GM12873 (cell line): ENCODE results near the gene TMPRSS12.

ENCODE experiments used
- TF ChIP-seq, protein P1 (sequence below): IDR thresholded peaks from 2 replicates; pipeline ENCODE4 v1.5.1; 2012; ENCODE audit warnings: low read depth, mild to moderate bottlenecking, moderate library complexity, low read length, control low read depth; ENCODE audit not compliant: insufficient read depth; ENCODE audit errors: missing control alignments

TMPRSS12 gene

DNA sequence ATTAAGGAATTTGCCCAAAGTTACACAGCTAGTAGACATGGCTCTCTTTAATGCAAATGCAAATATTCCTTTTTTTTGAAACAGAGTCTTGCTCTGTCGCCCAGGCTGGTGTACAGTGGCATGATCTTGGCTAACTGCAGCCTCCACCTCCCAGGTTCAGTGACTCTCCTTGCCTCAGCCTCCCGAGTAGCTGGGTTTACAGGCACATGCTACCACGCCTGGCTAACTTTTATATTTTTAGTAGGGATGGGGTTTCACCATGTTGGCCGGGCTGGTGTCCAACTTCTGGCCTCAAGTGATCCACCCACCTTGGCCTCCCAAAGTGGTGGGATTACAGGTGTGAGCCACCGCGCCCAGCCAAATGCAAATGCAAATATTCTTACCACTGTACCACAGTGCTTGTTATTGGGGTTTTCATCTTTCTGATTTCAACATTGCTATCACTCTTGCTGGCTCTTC, 85.1 kb downstream of the TMPRSS12 start:
- TF ChIP-seq, protein P1, sequence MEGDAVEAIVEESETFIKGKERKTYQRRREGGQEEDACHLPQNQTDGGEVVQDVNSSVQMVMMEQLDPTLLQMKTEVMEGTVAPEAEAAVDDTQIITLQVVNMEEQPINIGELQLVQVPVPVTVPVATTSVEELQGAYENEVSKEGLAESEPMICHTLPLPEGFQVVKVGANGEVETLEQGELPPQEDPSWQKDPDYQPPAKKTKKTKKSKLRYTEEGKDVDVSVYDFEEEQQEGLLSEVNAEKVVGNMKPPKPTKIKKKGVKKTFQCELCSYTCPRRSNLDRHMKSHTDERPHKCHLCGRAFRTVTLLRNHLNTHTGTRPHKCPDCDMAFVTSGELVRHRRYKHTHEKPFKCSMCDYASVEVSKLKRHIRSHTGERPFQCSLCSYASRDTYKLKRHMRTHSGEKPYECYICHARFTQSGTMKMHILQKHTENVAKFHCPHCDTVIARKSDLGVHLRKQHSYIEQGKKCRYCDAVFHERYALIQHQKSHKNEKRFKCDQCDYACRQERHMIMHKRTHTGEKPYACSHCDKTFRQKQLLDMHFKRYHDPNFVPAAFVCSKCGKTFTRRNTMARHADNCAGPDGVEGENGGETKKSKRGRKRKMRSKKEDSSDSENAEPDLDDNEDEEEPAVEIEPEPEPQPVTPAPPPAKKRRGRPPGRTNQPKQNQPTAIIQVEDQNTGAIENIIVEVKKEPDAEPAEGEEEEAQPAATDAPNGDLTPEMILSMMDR: no peak

DNA sequence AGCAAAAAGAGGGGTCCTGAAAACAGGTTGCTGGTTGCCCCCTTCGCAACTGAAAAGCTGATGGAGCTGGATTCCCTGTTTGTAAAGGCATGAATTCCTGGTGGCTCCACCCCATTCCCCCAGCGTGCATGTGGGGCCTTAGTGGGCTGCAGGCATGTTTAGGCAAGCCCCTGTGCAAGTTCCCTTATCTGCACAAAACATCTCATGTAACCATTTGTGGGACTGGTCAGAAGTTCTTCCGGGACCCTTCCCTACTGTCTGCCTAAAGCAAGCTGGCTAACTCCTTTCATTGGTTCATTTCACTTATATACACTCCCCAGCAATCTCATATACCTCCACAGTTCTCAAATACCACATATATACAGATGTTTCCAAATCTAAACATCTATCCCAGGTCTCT, 85.7 kb downstream of the TMPRSS12 start:
- TF ChIP-seq, protein P1: no peak

DNA sequence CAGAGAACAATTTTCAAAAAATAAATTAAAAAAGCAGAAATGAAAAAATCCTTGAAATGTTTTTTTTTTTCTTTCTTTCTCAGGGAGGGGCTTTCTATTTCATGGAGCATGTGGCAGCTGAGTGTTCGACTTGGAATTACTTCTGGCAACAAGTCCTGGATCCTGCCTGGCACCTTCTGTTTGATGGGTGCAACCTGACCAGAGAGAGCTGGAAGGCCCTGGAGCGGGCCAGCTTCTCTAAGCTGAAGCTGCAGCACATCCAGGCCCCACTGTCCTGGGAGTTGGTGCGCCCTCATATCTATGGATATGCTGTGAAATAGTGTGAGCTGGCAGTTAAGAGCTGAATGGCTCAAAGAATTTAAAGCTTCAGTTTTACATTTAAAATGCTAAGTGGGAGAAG, 87.1 kb downstream of the TMPRSS12 start:
- TF ChIP-seq, protein P1: no peak

DNA sequence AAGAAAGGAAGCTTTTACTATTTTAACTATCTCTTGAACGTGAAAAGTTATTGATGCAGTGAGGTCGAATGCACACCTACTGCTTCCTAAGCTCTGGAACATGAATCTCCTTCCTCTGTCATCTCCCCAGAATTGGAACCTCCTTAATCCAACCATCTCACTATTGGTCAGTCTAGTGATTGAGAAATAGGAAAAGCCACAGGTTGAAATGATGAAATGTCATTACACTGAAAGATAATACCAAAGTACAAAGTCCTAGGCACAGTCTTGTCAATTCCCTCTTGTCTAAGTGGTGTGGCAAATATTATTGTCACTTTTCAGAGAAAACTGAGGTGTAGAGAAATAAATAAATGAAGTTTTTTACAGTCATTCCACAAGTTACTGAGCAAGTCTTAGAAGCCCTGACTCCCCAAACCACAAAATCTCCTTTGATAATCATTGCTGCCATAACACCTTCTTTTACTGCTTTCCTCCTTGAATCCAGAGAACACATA, 90.1 kb downstream of the TMPRSS12 start:
- TF ChIP-seq, protein P1: no peak

DNA sequence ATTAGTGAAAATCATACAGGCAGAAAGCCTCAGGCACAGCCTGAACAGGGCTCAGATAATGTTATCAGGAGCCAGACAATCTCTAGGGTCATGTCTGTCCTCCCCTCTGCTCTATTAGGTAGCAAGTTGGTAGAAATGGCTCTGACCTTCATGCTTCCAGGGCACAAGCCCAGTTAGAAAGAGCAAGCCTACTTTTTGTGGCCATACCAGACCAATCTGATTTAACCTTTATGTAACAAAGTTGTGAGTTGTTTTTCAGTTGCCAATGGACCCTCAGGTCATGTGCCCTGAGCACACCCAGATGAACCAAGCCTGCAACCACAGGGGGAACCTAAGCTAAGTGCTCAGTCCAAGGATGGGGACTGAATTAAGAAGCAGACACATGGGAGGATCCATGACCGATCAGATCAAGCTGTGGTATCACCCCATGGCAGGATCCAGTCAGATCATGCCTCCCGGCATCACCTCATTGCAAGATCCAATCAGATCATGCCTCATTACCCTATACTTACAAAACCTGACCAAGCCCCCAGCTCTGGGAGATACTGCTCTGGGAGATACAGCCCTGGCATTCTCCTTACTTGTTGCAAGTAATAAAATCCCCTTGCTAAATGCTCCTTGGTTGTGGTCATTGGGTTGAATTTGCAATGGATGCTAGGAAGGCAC, 90.9 kb downstream of the TMPRSS12 start:
- TF ChIP-seq, protein P1: no peak

DNA sequence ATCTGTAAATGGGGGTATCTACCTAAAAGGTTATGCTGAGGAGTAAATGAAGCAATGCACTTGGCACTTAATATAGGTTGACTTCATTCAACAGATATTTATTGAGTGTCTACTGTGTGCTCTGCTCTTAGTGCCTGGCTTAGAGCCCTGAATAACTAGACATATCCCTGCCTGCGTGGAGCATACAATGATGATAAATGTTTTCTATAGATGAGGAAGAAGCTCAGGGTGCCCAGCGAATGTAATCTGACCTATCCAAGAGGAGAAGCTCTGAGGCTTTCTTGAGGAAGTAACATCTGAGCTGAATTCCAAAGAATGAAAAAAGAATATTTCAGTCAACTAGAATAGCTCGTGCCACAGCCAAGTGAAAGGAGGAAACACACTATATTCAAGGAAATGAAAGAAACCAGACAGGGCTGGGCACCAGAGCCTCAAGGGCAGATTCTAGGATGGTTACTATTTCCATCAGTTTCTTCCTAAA, 91.7 kb downstream of the TMPRSS12 start:
- TF ChIP-seq, protein P1: no peak

DNA sequence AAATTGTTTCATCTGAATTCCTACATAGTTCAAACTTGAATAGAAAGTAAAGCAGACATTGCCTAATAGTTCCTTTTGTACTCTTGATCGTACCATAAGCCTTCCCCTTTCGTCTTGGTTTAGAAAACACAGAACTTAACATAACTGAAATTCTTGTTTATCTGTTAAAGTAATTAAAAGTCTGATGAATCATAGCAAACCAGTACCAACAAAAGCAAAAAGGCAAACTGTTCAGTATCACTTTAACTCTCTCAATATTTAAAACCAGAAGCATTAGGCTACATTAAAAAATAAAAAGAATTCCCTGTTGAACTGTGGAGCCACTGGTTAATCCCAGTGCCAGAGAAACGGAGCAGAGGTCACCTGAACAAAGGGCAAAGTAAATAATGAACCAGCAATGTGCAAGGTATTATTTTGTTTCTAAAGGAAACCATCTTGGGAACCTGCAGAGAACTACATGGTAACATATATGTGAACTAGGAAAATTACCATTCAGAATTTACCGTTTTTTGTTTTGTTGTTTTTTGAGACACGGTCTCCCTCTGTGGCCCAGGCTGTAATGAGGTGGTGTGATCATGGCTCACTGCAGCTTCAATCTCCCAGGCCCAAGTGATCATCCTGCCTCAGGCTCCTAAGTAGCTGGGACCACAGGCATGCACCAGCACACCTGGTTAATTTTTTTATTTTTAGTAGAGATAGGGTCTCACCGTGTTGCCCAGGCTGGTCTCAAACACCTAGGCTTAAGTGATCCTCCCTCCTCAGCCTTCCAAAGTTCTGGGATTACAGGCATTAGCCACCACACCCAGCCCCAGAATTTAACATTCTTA, 92.5 kb downstream of the TMPRSS12 start:
- TF ChIP-seq, protein P1: no peak
